Measurements from ENCODE around the gene NPAS4. TPM values are rescaled to one million over a fixed set of nuclear protein-coding genes. Genes with fewer than 3 reads are reported as not detected.
A peak's percentile ranks its signal among the peaks of the same experiment; 100 is the strongest.

The NPAS4 gene
- total and polyA plus RNA-seq, 2 of the 4 experiments (the other 2 are of a cell fraction): under 0.01 to 0.77 TPM

GRCh38 chr11:66386171-66387069 lies 34.4 kb upstream of the NPAS4 start:
- POLR2A ChIA-PET (ENCODE audit: unreplicated experiment): interaction anchor here (0.7 to 1.1 kb wide), 2 partner anchors 74 to 93 kb away, joined by 3 to 5 read pairs; no protein-coding TSS in a partner anchor
- H4K20me1 ChIP-seq (ENCODE audit: insufficient read depth, low read length): no peaks in the 10 kb centered on the region
- intact Hi-C loops (cut with micrococcal nuclease) (loop anchor here (1.0 to 5.0 kb wide), 2 partner anchors 46 to 75 kb away; no protein-coding TSS in a partner anchor), dilution Hi-C loops (cut with HindIII; ENCODE audit: low sequenced_read_pairs, unreplicated experiment) (no loop called here), in situ Hi-C loops (cut with MboI; ENCODE audit: low sequenced_read_pairs) (loop anchor here (5.0 kb wide), 1 partner anchor 79 kb away; no protein-coding TSS in a partner anchor)
- no peak overlapping the region for H2BK120ac ChIP-seq (ENCODE audit: low read depth, low read length)
- no TSS peak for BruUV-seq (replicated peaks)
- H3K56ac ChIP-seq (ENCODE audit: extremely low read depth, insufficient read depth, low read length): no peak overlapping the region
- peak overlapping the region; percentile 23; the same call in 1 of the 2 replicates for H3K4me3 ChIP-seq (ENCODE audit: insufficient read depth, low read depth, low read length)
- ATAC-seq (ENCODE audit: low read depth) (peak; percentile 90), DNase-seq (peak; percentile 80)
- H2BK15ac ChIP-seq (ENCODE audit: low read depth, low read length): no peak overlapping the region
- peak overlapping the region; percentile 74 for H3K4me2 ChIP-seq (ENCODE audit: low read depth, low read length)
- peak overlapping the region in 1 of 2 experiments; percentile 51; a peak in 1 of 4 replicates for H4K8ac ChIP-seq (ENCODE audit: low read depth in 2 of 2, low read length in 2 of 2)
- CTCF ChIA-PET: interaction anchor here (0.5 to 2.1 kb wide), 14 partner anchors 9 to 128 kb away, joined by 3 to 11 read pairs (median 3); partner anchors contain the start of gene B4GAT1
- H3K4me1 ChIP-seq (ENCODE audit: control insufficient read depth, insufficient read depth, low read length): no peaks in the 10 kb centered on the region
- peak overlapping the region; percentile 39; the same call in 1 of the 2 replicates for H3K9ac ChIP-seq (ENCODE audit: low read depth, low read length)
- H2BK5ac ChIP-seq (ENCODE audit: low read depth, low read length, poor library complexity, severe bottlenecking): no peak overlapping the region
- H3K79me1 ChIP-seq (ENCODE audit: low read depth in 1 of 2, low read length in 2 of 2): no peaks in the 10 kb centered on the region
- no peaks in the 10 kb centered on the region for H3K36me3 ChIP-seq (ENCODE audit: control insufficient read depth, insufficient read depth, low read length)
- H3K9me1 ChIP-seq (ENCODE audit: insufficient read depth, low read length): no peaks in the 10 kb centered on the region
- peaks cover 7% of the 10 kb centered on the region for H3K27me3 ChIP-seq (ENCODE audit: control insufficient read depth, insufficient read depth, low read length)
- WGBS, 2 experiments (ENCODE audit: extremely low coverage in 2 of 2, insufficient read length in 1 of 2): 3% methylated on average over 14 of the region's 20 CpGs; no CpG with 5 or more reads in 1 of the 2 experiments
- TF ChIP-seq SMC3 (IDR thresholded peaks at IDR 0.05; ENCODE audit: low read depth, low read length) (peak; percentile 67), ELK1 (IDR thresholded peaks at IDR 0.05; ENCODE audit: borderline replicate concordance, low read depth, low read length) (no peak), CEBPB (IDR thresholded peaks at IDR 0.05; ENCODE audit: low read depth, low read length) (peak; percentile 93), BHLHE40 (IDR thresholded peaks at IDR 0.05; ENCODE audit: low read depth, low read length) (no peak), RFX5 (IDR thresholded peaks at IDR 0.05; ENCODE audit: low read depth, low read length) (no peak), RAD21 (IDR thresholded peaks at IDR 0.05; ENCODE audit: low read length) (peak; percentile 67), CTCF (conservative IDR thresholded peaks at IDR 0.05; ENCODE audit: low read depth, low read length) (peak; percentile 90), MAFK (IDR thresholded peaks at IDR 0.05; ENCODE audit: low read depth, low read length) (no peak)
- no peak overlapping the region for H3K4ac ChIP-seq (ENCODE audit: low read depth, low read length)
- no peak overlapping the region for H3K27ac ChIP-seq (ENCODE audit: insufficient read depth, low read length)
- H3K18ac ChIP-seq (ENCODE audit: low read depth, low read length): no peak overlapping the region
- 0 out of 2 replicates have a peak overlapping the region, but pooled peaks have one; percentile 51 for H3K14ac ChIP-seq (replicated peaks; ENCODE audit: low read depth, low read length)
- H4K91ac ChIP-seq (ENCODE audit: insufficient read depth, low read depth, low read length): no peak overlapping the region
- no peak overlapping the region for H3K23ac ChIP-seq (ENCODE audit: low read depth, low read length)
- H2BK20ac ChIP-seq (ENCODE audit: low read depth, low read length): no peak overlapping the region
- H4K5ac ChIP-seq (ENCODE audit: low read depth, low read length): no peak overlapping the region
- H2AK9ac ChIP-seq (replicated peaks; ENCODE audit: low read depth, low read length, poor library complexity): no peak overlapping the region
- no peaks in the 10 kb centered on the region for H3K9me3 ChIP-seq (ENCODE audit: control insufficient read depth, insufficient read depth, low read length)
- peak overlapping the region; percentile 89 for H2AFZ ChIP-seq (replicated peaks; ENCODE audit: low read length, poor library complexity)
- no peak overlapping the region for H2AK5ac ChIP-seq (ENCODE audit: low read depth, low read length)
